Astrocyte of the cerebellum (primary cell): ENCODE measurements around the gene SHISA7.

Experiments
- DNase-seq: peaks from one replicate; pipeline ENCODE4 v3.0.0-alpha.2; 2011; ENCODE audit warnings: low read depth
- H3K4me3 ChIP-seq: 2 replicates; pipeline ENCODE4 v1.5.1; 2011; ENCODE audit warnings: mild to moderate bottlenecking, low read depth, low read length, moderate library complexity
- in situ Hi-C: cut with HindIII; loops from 2 replicates; pipeline ENCODE4 v1.10.0; 2017; ENCODE audit warnings: low sequenced_read_pairs
- TF ChIP-seq, protein P1 (sequence below): IDR thresholded peaks from 2 replicates; pipeline ENCODE4 v1.5.1; 2012; ENCODE audit warnings: low read length, low read depth, moderate library complexity, mild to moderate bottlenecking; ENCODE audit errors: missing control alignments

Gene SHISA7

DNA sequence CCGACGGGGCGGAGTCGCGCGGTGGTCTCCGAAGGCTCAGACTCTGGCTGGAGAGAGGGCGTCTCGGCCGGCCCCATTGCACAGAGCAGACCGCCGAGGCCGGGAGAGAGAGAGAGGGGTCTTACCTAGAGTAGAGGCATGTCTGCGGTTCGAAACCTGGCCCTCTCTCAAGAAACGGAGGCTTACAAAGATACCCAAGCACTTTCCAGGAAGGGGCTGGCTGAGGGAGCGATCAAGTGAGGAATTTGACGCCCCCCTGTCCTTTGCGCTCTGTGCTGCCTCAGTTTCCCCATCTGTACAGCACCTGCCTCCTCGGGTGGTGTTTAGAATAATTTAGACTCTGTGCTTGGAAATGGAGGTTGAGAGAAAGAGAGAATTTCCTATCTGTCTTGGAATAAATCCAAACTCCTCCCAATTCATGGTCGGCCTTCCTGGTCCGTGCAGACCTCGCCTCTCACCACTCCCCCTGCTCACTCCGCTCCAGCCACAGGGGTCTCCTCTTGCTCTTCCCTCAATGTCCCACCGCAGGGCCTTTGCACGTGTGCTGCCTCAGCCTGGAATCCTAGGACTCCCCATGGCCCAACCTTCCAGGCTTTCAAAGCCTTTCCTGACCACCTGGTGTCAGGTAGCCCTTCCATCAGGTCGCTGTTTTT is 19.0 kb upstream of the SHISA7 start:
- TF ChIP-seq, protein P1, sequence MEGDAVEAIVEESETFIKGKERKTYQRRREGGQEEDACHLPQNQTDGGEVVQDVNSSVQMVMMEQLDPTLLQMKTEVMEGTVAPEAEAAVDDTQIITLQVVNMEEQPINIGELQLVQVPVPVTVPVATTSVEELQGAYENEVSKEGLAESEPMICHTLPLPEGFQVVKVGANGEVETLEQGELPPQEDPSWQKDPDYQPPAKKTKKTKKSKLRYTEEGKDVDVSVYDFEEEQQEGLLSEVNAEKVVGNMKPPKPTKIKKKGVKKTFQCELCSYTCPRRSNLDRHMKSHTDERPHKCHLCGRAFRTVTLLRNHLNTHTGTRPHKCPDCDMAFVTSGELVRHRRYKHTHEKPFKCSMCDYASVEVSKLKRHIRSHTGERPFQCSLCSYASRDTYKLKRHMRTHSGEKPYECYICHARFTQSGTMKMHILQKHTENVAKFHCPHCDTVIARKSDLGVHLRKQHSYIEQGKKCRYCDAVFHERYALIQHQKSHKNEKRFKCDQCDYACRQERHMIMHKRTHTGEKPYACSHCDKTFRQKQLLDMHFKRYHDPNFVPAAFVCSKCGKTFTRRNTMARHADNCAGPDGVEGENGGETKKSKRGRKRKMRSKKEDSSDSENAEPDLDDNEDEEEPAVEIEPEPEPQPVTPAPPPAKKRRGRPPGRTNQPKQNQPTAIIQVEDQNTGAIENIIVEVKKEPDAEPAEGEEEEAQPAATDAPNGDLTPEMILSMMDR, result no peak
- no peak for DNase-seq
- in situ Hi-C loops, result no loop called here
- peak overlapping the region; percentile 51 for H3K4me3 ChIP-seq

DNA sequence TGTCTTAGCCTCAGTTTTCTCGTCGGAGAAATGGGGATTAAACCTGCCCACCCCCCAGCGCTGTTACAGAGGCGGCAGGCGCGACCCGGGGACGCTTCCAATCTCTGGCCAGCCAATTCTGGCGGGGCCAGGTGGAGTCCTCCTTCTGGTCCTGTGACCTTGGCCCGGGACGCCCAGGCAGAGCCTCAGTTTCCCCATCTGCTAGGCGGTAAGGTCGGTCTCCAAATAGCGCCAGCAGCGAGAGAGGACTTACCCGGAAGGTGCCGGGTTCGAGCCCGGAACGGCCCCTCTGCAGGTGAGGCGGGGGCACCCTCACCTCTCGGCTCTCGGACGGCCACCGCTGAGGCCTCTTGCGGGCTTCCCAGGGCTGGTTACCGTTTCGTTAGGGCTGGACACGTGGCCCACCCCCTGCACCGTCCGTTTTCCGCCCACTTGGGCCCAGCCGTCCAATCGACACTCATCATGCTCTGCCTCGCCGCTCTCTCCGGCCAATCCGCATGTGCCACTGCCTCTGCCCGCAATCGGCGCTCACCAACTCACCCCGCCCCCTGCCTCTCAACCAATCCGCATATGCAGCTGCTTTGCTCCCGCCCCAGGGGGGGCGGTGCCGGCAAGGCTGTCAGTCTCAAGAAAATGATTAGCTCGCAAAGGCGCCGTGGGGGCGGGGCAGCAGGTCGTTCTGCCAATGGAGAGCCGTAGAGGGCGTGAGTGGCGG is 18.3 kb upstream of the SHISA7 start, which contains the start of gene ISOC2:
TSS of gene ISOC2 (minus strand) at position 384 of the 715 bp plus-strand sequence. CDS start 5,156 bp downstream, outside the sequence.
- peak; percentile 99 for DNase-seq
- H3K4me3 ChIP-seq, result peak within 1 kb of the TSS; percentile 93
- TF ChIP-seq, protein P1, result no peak
- in situ Hi-C loops, result no loop called here

DNA sequence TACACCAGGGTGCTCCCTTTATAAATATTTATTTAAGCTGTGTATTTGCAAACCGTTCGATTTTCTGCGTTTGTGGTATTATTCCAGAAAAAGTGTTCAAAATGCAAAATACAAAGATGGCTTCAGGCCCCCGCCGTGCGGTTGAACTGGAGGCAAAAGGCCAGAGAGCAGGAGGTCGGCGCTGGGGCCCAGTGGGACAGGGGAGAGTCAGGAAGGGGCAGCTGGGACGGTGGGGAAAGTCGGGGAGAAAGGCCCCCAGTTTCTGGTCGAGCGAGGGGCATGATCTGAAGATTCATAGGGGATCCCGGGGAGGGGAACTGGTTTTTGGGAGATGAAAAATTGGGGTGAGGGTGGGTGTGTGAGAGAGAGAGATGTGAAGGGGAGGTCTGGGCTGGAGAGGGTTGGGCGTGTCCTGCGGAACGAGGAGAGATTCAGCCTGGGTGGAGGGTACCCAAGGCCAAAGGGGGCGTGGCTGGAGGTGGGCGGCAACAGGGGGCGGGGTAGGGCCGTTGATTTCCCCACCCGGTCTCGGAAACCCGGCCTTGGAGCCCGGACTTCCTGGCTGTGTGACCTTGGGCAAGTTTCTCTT is 17.7 kb upstream of the SHISA7 start:
- TF ChIP-seq, protein P1, result no peak
- H3K4me3 ChIP-seq, result peak overlapping the region; percentile 93
- in situ Hi-C loops, result no loop called here
- DNase-seq, result no peak

- in situ Hi-C loops, result no loop called here
- TF ChIP-seq, protein P1, result no peak
- DNase-seq, result no peak
- peak overlapping the region; percentile 93 for H3K4me3 ChIP-seq
These were observed 17.0 kb upstream of the SHISA7 start for GRCh38 chr19:55459950-55460657.

- in situ Hi-C loops, result no loop called here
- no peak overlapping the region for H3K4me3 ChIP-seq
- TF ChIP-seq, protein P1, result no peak
- no peak for DNase-seq
These were observed 16.4 kb upstream of the SHISA7 start for GRCh38 chr19:55459551-55459949.
